NCI-H2081 (cell line): ENCODE measurements around the gene DDX27.

Experiments
- DNase-seq, 2 experiments: peaks; one replicate each; lab custom pipeline; 2025; lab: John Stamatoyannopoulos, UW

DDX27 gene

DNA sequence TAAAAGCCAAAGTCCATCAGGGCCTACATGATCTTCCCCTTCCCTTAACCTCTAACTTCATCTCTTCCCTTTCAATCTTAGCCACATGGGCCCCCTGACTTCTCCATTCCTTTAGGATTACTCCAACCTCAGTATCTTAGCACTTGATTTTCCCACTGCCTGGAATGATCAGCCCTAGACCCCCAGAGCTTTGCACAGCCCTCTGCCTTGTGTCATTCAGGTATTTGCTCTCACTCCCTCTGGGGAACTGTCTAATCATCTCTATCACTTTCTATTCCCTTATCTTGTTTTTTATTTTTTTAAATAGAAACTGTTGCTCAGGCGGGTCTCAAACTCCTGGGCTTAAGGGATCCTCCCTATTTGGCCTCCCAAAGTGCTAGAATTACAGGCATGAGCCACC lies 72.0 kb downstream of the DDX27 start:
- DNase-seq: no peak

DNA sequence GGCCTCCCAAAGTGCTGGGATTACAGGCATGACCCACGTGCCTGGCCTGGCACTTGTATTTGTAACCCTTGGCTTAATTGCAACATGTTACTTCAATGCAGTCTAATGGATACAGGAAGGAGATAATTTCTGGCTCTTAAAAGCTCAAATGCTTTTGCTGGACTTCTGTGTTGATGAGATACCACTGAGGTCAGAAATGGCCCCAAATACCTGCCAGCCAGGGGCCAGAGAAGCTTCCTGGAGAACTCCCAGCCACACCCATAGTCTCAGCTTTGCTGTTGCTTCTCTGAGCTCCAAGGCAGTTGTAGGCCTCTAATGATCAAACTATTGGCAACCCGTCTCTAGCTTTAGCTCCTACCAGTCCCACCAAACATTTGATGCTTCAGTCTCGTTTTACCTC lies 72.8 kb downstream of the DDX27 start:
- DNase-seq: no peak

DNA sequence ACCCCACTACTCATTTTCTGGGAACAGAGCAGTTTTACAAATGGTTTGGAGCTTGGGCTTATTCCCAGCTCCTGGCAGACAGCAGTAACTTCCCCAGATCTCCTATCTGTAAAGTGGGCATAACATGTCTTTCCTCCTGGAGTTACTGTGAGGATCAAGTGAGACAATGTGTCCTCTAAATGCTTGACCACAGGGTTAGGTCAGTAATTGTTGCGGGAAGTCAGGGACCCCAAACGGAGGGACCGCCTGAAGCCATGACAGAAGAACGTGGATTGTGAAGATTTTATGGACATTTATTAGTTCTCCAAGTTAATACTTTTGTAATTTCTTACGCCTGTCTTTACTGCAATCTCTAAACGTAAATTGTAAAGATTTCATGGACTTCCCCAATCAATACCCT lies 73.9 kb downstream of the DDX27 start:
- DNase-seq: no peak
